ENCODE data around the gene ADIPOR2. TPM values are rescaled to one million over a fixed set of nuclear protein-coding genes. Genes with fewer than 3 reads are reported as not detected.

The ADIPOR2 gene
- total RNA-seq, 2 donors from 2014 or later: 35.3 to 45.5 TPM

DNA sequence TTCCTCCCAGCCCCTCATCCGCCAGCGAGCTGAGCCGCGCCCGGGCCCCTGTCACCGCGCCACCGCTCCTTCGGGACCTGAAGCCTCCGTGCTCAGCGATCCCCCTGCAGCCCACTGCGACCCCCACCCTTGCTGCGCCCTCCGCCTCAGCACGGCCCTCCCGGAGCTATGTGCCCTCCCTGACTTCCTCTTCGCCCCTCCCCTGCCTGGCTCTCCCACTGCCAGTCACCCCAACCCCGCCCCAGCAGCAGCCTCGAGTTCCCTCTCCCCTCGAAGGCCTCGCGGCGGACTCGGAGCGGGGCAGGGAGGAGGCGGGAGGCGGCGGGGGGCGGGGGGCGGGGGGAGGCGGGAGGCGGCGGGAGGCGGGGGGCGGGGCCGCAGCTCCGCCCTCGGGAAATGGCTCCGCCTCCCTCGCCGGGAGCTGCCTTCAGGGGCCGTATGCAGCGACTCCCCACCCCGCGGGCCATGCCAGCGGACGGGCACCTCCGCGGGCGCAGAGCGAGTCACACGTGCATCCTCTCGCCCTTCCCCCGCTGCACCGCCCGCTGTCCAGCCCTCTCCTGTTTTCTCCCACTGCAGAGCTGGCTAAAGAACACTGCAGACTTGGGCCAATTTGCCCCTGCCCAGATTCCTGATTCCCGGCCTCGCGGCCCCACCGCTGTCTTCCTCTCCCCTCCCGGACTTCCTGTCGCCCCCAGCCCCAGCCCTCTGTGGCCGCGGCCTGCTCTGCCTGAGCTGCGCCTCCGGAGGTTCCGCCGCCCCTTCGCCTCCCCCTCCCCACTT, 29.1 kb upstream of the ADIPOR2 start:
- Mint-ChIP-seq H3K36me3 (no peaks in the 10 kb centered on the region), H3K27ac (peak overlapping the region in 1 of 2 donors; percentile 72), H3K9me3 (peaks cover 0 to 5% of the 10 kb centered on the region in 2 donors)
- DNase-seq (ENCODE audit: low spot score in 2 of 2) (peak; percentile 85), ATAC-seq (peak; percentile 97 to 98)

DNA sequence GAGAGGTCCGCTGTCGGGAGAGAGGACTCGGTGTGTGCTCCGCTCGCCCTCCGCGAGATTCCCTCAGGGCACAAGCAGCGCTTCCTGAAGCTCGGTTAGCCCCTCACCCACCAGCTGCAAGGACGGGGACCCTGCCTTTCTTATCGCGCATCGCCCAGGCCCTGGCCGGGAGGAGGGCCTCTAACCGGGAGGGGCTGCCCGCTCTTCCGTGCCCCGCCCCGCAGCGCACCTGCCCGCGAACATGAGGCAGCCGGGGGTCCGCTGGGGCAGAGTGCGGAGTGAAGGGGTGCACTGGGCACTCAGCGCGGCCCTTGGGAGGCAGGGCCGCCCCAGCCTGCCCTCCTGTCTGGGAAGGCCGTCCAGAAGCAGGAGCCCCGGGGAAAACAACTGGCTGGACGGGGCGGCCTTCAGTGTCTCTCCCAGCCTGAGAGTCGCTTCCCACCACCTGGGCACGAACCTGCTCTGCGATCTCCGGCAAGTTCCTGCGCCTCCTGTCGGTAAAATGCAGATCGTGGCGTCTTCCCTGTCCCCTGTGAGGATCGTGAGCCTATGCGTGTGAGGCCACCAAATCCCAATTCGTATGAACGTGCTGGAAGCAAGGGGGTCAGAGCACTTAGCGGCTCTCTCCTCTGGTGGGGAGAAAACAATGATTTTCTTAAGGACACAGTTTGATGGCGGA, 28.0 kb upstream of the ADIPOR2 start:
- H3K36me3 Mint-ChIP-seq: no peaks in the 10 kb centered on the region
- H3K27ac Mint-ChIP-seq: peak overlapping the region; percentile 24 to 95
- no peak for DNase-seq (ENCODE audit: low spot score in 2 of 2)
- no peak for ATAC-seq
- H3K9me3 Mint-ChIP-seq: peaks cover 0 to 5% of the 10 kb centered on the region in 2 donors

DNA sequence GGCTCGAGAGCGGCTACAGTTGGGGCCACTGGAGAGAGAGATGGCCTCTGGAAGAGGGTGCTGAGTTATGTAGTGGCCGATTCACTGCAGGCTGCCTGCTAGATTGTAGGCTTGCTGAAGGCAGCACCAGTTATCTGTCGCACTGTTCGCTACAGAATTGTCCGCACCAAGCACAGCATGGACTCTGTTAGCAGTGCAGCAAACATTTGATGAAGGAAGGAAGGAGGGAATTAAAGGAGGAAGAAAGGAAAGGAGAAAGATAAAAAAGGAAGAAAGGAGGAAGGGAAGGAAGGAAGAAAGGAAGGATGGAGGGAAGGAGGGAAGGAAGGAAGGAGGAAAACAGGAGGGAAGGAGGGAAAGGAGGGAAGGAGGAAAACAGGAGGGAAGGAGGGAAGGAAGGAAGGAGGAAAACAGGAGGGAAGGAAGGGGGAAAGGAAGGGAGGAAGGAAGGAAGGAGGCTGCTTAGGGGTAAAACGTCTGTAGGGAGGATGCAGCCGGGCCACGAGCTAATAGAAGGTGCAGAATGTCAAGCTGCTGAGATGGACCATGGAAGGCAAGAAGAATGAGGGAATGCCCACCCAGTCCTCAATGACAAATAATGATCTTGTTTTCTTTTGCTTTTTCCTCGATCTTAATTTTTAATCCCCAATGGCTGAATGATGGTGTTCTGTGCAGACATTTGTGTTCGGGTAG, 27.3 kb upstream of the ADIPOR2 start:
- no peaks in the 10 kb centered on the region for H3K36me3 Mint-ChIP-seq
- peak overlapping the region in 1 of 2 donors; percentile 24 for H3K27ac Mint-ChIP-seq
- no peak for DNase-seq (ENCODE audit: low spot score in 2 of 2)
- peaks cover 0 to 5% of the 10 kb centered on the region in 2 donors for H3K9me3 Mint-ChIP-seq
- no peak for ATAC-seq

DNA sequence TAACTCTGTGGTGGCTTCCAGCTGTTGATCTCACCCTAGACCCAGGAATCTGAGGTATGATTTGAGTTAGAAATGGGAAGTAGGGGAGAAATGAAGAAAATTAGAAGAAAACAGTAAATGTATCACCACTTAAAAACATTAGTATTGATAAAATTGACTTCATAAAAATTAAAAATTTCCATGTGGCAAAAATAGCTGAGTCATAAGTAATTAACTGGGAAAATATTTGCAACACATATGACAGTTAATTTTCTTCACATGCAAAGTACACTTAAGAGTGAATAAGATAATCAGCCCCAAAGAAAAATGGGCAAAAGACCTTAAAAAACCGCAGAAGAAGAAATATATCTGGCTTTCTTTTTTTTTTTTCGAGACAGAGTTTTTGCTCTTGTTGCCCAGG, 25.5 kb upstream of the ADIPOR2 start:
- H3K36me3 Mint-ChIP-seq: no peaks in the 10 kb centered on the region
- DNase-seq (ENCODE audit: low spot score in 2 of 2) (no peak), ATAC-seq (no peak)
- peaks cover 0 to 5% of the 10 kb centered on the region in 2 donors for H3K9me3 Mint-ChIP-seq
- H3K27ac Mint-ChIP-seq: peak overlapping the region in 1 of 2 donors; percentile 65

DNA sequence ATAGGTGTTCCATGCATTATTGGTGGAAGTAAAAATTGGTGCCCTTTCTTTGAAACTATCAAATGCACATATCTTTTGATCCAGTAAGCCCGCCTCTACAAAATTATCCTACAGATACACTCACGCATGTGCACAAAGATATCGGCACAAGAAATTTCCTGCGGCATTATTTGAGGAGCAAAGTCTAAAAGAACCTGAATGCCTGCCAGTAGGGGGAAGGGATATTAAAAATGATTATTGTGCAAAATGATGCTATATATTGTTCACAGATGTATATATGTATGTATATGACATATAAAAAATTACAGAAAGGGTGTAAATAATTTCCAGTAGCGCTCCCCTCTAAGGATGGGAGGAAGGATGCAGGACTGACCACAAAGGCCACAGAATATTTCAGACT, 24.7 kb upstream of the ADIPOR2 start:
- Mint-ChIP-seq H3K27ac (no peak overlapping the region), H3K9me3 (peaks cover 0 to 5% of the 10 kb centered on the region in 2 donors), H3K36me3 (no peaks in the 10 kb centered on the region)
- ATAC-seq (no peak), DNase-seq (ENCODE audit: low spot score in 2 of 2) (no peak)

- peak overlapping the region in 1 of 2 donors; percentile 71 for H3K27ac Mint-ChIP-seq
- no peaks in the 10 kb centered on the region for H3K36me3 Mint-ChIP-seq
- peaks cover 0 to 5% of the 10 kb centered on the region in 2 donors for H3K9me3 Mint-ChIP-seq
- ATAC-seq (no peak), DNase-seq (ENCODE audit: low spot score in 2 of 2) (no peak)
Measured at GRCh38 chr12:1666685-1667162, 24.1 kb upstream of the ADIPOR2 start.

DNA sequence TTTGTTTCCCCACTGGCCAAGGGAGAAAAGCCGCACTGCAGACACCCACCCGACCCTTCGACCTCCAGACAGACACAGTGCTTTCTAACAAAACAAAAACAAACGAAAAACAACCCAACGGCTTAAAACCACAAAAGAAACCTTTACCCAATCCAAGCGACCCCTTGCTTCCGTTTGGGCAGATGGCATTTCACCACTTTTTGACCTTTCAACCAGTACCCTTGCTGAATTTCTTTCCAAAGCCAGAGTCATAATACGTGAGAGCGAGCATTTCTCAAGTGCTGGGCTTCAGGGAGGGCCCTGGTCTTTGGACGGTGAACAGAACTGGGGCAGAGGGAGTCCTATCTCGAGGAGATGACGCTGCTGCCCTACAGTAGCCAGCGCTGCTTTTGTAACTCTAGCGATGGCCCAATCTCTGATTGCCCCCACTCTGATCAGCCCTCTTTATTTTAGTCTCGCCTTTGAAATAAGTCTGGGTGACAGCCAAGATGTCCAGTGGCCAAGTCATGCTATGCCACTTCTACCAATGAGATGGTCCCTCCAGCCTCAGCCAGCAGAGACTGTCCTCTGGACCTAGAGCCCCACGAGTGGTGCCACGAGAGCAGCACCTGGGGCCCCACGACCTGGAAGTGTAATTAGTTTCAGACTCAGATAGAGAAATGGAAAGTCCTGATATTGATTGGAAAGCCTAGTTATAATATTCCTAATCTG, 21.9 kb upstream of the ADIPOR2 start:
- Mint-ChIP-seq H3K9me3 (no peaks in the 10 kb centered on the region), H3K27ac (peak overlapping the region in 1 of 2 donors; percentile 11), H3K36me3 (no peaks in the 10 kb centered on the region)
- DNase-seq (ENCODE audit: low spot score in 2 of 2): no peak
- ATAC-seq: no peak

- no peaks in the 10 kb centered on the region for H3K9me3 Mint-ChIP-seq
- ATAC-seq (no peak), DNase-seq (ENCODE audit: low spot score in 2 of 2) (no peak)
Measured at GRCh38 chr12:1670358-1671268, 20.3 kb upstream of the ADIPOR2 start.

DNA sequence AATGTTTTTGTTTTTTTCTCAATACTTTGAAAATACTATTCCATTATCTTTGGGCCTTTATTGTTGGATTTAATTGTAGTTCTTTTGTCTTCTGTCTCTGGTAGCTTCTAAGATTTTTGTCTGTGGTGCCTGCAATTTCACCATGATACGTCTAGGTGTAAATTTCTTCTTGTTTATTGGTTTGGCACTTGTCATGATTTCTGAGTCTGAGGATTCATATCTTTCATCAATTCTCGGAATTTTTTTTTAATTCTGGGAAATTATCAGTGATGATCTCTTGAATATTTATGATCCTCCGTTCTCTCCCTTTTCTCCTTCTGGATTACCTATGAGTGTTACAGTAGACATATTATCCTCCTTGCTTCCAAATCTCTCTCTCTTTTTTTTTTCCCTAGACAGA, 14.8 kb upstream of the ADIPOR2 start:
- DNase-seq (ENCODE audit: low spot score in 2 of 2): no peak
- H3K36me3 Mint-ChIP-seq: no peaks in the 10 kb centered on the region
- no peak overlapping the region for H3K27ac Mint-ChIP-seq
- no peak for ATAC-seq
- H3K9me3 Mint-ChIP-seq: no peaks in the 10 kb centered on the region

More at GRCh38 chr12:1670358-1671268, 20.3 kb upstream of the ADIPOR2 start:
- Mint-ChIP-seq H3K27ac (no peak overlapping the region), H3K36me3 (no peaks in the 10 kb centered on the region)

DNA sequence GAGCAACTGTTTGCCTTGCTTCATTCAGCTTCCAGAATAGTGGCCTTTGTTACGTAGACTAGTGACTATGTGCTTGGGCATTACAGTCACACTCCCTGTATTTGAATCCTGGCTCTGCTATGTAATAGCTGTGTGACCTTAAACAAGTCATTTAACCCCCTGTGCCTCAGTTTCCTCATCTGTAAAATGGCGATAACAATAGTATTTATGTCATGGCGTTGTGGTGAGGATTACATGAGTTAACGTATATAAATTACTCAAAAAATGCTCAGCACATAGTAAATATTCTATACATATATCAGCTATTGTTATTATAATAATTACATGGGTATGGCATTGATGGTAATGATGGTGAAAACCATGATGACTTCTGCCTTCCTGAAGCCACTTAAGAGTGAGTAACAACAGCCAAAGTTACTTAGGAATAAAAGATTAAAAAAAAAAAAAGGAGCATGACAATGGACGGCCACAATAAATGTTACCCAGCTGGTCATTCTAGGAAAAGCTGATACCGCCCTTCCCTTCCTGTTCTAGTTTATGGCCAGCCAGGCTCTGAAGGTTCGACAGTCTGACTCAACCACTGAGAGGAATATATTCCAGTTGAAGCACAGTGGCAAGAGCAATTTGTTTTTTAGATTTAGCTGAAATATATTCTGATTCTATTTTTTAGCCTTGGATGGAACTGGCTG, 9.9 kb upstream of the ADIPOR2 start:
- no peak overlapping the region for H3K27ac Mint-ChIP-seq
- H3K36me3 Mint-ChIP-seq: no peaks in the 10 kb centered on the region

DNA sequence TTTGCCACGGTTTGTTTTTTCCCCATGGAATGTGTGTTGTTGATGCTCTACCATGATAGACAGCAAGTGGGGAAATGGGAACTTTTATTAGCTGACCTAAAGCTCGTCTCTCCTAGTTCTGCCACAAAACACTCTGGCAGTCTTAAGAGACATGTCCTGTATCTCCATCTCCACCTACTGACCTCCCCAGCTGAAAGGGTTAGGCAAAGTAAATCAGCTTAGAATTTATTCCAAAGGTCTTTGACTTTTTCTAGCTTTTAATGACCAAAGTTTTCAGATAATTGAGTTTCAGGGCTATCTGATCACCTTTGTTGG, 9.4 kb upstream of the ADIPOR2 start:
- Mint-ChIP-seq H3K27ac (no peak overlapping the region), H3K9me3 (no peaks in the 10 kb centered on the region), H3K36me3 (no peaks in the 10 kb centered on the region)
- DNase-seq (ENCODE audit: low spot score in 2 of 2): no peak
- ATAC-seq: no peak

More for the DNA sequence above, 9.9 kb upstream of the ADIPOR2 start:
- ATAC-seq: no peak
- H3K9me3 Mint-ChIP-seq: no peaks in the 10 kb centered on the region
- DNase-seq (ENCODE audit: low spot score in 2 of 2): no peak

GRCh38 chr12:1688086-1688710, 2.7 kb upstream of the ADIPOR2 start:
- Mint-ChIP-seq H3K9me3 (no peaks in the 10 kb centered on the region), H3K27ac (no peak overlapping the region), H3K36me3 (peaks cover 6 to 11% of the 10 kb centered on the region in 2 donors)
- ATAC-seq (no peak), DNase-seq (ENCODE audit: low spot score in 2 of 2) (no peak)

DNA sequence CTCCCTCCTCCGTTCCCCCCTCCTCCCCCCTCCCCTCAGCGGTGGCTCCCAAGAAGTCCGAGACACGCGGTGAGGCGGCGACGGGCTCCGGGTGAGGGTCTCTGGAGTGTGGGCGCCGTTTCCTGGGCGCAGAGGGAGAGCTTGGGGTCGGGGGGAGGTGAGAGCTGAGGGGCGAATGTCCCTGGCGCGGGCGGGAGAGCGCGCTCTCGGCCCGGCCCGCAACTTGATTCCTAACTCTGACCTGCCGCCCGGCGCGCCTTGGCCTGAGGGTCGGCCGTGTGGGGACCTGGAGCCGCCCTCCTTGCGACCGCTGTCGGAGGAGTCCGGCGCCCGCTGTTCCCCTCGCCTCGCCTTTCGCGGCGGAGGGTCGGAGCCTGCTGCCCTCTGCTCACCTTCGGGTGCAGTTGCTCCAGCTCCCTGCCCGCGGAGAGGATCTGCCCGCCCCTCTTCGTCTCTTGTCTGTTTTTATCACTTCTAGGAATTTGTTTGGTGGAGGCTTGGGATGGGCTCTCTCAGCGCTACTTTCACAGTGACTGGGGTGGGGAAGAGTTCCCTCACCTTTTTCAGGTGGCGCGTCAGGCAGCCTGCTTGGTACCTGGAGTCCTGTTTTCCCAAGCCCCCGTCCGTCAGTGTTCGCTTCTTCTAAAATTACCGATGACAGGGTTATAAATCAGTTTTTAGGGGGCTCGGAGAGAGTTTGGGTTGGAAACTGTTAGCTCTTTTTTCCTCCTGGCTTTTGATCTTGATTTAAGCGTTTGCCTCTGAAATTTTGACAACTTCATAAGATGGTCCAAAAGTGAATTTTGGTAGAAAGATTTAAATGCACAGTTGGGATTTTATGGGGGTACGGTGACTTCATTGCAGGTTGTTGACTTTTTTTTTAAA, 495 bp downstream of the ADIPOR2 start:
- peak overlapping the region; percentile 77 to 92 for H3K27ac Mint-ChIP-seq

GRCh38 chr12:1692226-1692625, 1.4 kb downstream of the ADIPOR2 start:
- Mint-ChIP-seq H3K36me3 (peaks cover 6 to 17% of the 10 kb centered on the region in 2 donors), H3K27ac (peak overlapping the region; percentile 77 to 92), H3K9me3 (no peaks in the 10 kb centered on the region)
- no peak for DNase-seq (ENCODE audit: low spot score in 2 of 2)
- ATAC-seq: no peak

More for the DNA sequence above, 495 bp downstream of the ADIPOR2 start:
- DNase-seq (ENCODE audit: low spot score in 2 of 2) (peak in 1 of 2 donors; percentile 38), ATAC-seq (peak; percentile 28 to 53)
- peaks cover 6 to 17% of the 10 kb centered on the region in 2 donors for H3K36me3 Mint-ChIP-seq
- no peaks in the 10 kb centered on the region for H3K9me3 Mint-ChIP-seq

Data from activated naive CD4-positive, alpha-beta T cell treated with anti-CD3 and anti-CD28 coated beads, Interleukin-2, amount 50 U/mL, for 72 hours (primary cell).